ENCODE measurements around the gene CCNF.

GRCh38 chr16:2487903-2488531 is 58.8 kb downstream of the CCNF start:
- TF ChIP-seq CTCF (IDR thresholded peaks at IDR 0.05) (no peak), POLR2A (IDR thresholded peaks at IDR 0.05) (no peak)

Measured in body of pancreas (tissue), 4 donors.